Right lobe of liver (tissue), 4 donors: ENCODE measurements around the gene DCDC2.

Experiments used
- CTCF ChIP-seq, 4 donors: fragments of 200-600 bp in 3 of 4; fragments of 450-650 bp in 1 of 4; IDR thresholded peaks; one replicate each; pipeline versions ENCODE4 v1.5.1 to v1.8.0; 2016 to 2022; ENCODE audit warnings: antibody characterized with exemption in 4 of 4, mild to moderate bottlenecking in 2 of 4
- POLR2A ChIP-seq: fragments of 450-650 bp; IDR thresholded peaks from one replicate; pipeline ENCODE4 v1.6.1; 2017; ENCODE audit warnings: antibody characterized with exemption, mild to moderate bottlenecking
- donor health status: DM: no; HTN: no; CAD: no.
- donor health status: DM: no; HTN: no; CAD: no.
- donor health status: DM: no; HTN: yes; CAD: no.

- TF ChIP-seq CTCF (IDR thresholded peaks at IDR 0.05) (no peak), POLR2A (no peak)
Observed at GRCh38 chr6:24306038-24306437, 51.8 kb downstream of the DCDC2 start.
